HEK293T (cell line): ENCODE data around the gene RBM20.

ENCODE experiments used
- CTCF ChIA-PET: fragments of 350-600 bp; formaldehyde crosslinking; extraction: SDS; loops from one replicate; lab custom pipeline; 2021; ENCODE audit warnings: antibody characterized with exemption, inconsistent platforms; lab: Yijun Ruan, JAX
- POLR2A ChIA-PET: fragments of 350-600 bp; formaldehyde crosslinking; extraction: SDS; loops from one replicate; lab custom pipeline; 2020; ENCODE audit warnings: antibody characterized with exemption, inconsistent platforms; lab: Yijun Ruan, JAX
- DNase-seq: peaks from one replicate; pipeline ENCODE4 v3.0.0; 2012; ENCODE audit warnings: mixed read lengths; ENCODE audit errors: extremely low spot score
- ARNT ChIP-seq: fragments of 450-650 bp; IDR thresholded peaks from 2 replicates; pipeline ENCODE4 v1.6.1; 2017; ENCODE audit warnings: mild to moderate bottlenecking
- BHLHE40 ChIP-seq: fragments of 450-650 bp; IDR thresholded peaks from 2 replicates; pipeline ENCODE4 v1.6.1; 2016; ENCODE audit warnings: mild to moderate bottlenecking, moderate library complexity, borderline replicate concordance
- CTBP1 ChIP-seq: fragments of 450-650 bp; IDR thresholded peaks from 2 replicates; pipeline ENCODE4 v1.6.1; 2016; ENCODE audit warnings: borderline replicate concordance
- ELF4 ChIP-seq: fragments of 450-650 bp; IDR thresholded peaks from 2 replicates; pipeline ENCODE4 v1.6.1; 2017; ENCODE audit warnings: antibody characterized with exemption
- FOXA1 ChIP-seq: fragments of 450-650 bp; IDR thresholded peaks from 2 replicates; pipeline ENCODE4 v1.6.1; 2016; ENCODE audit warnings: mild to moderate bottlenecking
- FOXK2 ChIP-seq: fragments of 450-650 bp; IDR thresholded peaks from 2 replicates; pipeline ENCODE4 v1.6.1; 2016; ENCODE audit warnings: mild to moderate bottlenecking
- FOXM1 ChIP-seq: fragments of 450-650 bp; IDR thresholded peaks from 2 replicates; pipeline ENCODE4 v1.6.1; 2017; ENCODE audit warnings: mild to moderate bottlenecking, borderline replicate concordance
- HDGF ChIP-seq: fragments of 450-650 bp; IDR thresholded peaks from 2 replicates; pipeline ENCODE4 v1.6.1; 2017; ENCODE audit warnings: antibody characterized with exemption, borderline replicate concordance
- L3MBTL2 ChIP-seq: fragments of 450-650 bp; conservative IDR thresholded peaks from 2 replicates; pipeline ENCODE4 v1.6.1; 2016; ENCODE audit warnings: mild to moderate bottlenecking
- LEF1 ChIP-seq: fragments of 450-650 bp; IDR thresholded peaks from 2 replicates; pipeline ENCODE4 v1.6.1; 2017; ENCODE audit warnings: mild to moderate bottlenecking, borderline replicate concordance
- NFRKB ChIP-seq: fragments of 450-650 bp; IDR thresholded peaks from 2 replicates; pipeline ENCODE4 v1.6.1; 2016; ENCODE audit warnings: mild to moderate bottlenecking, moderate library complexity
- SP1 ChIP-seq: fragments of 450-650 bp; IDR thresholded peaks from 2 replicates; pipeline ENCODE4 v1.6.1; 2017
- SUZ12 ChIP-seq: fragments of 450-650 bp; IDR thresholded peaks from 2 replicates; pipeline ENCODE4 v1.6.1; 2016; ENCODE audit warnings: mild to moderate bottlenecking
- TARDBP ChIP-seq: fragments of 450-650 bp; IDR thresholded peaks from 2 replicates; pipeline ENCODE4 v1.6.1; 2016
- ZNF384 ChIP-seq: fragments of 450-650 bp; IDR thresholded peaks from 2 replicates; pipeline ENCODE4 v1.6.1; 2016
- TF ChIP-seq, protein P1 (sequence below): fragments of 450-650 bp; IDR thresholded peaks from 2 replicates; pipeline ENCODE4 v1.6.1; 2016

RBM20 gene

DNA sequence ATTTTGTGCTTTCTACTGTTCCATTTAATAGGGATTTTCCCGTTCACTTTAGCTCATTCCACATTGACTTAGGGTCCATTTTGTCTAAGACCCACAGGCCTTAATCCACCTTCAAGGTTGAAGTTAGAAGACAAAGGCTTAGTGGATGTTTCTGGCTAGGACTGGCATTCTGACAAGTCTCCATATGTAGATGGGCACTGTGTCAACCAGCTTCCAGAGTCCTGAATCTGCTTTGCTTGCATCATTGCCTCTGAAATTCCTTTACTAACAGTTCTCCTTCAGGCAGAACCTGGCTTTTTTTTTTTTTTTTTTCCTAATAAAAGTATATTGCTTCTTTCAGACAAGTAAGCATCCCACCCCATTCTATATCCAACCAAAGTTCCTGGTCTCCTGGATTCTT, 158.0 kb downstream of the RBM20 start:
- no peak for DNase-seq
- CTCF ChIA-PET = interaction anchor here (0.9 to 1.1 kb wide), 4 partner anchors 8 to 34 kb away, joined by 3 read pairs; no protein-coding TSS in a partner anchor
- TF ChIP-seq FOXA1 = no peak
- TF ChIP-seq ELF4 = no peak
- no peak for TF ChIP-seq SP1
- no peak for TF ChIP-seq LEF1
- no peak for TF ChIP-seq FOXK2
- no peak for TF ChIP-seq SUZ12
- TF ChIP-seq, protein P1, sequence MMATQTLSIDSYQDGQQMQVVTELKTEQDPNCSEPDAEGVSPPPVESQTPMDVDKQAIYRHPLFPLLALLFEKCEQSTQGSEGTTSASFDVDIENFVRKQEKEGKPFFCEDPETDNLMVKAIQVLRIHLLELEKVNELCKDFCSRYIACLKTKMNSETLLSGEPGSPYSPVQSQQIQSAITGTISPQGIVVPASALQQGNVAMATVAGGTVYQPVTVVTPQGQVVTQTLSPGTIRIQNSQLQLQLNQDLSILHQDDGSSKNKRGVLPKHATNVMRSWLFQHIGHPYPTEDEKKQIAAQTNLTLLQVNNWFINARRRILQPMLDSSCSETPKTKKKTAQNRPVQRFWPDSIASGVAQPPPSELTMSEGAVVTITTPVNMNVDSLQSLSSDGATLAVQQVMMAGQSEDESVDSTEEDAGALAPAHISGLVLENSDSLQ = no peak
- TF ChIP-seq L3MBTL2 = no peak
- no peak for TF ChIP-seq NFRKB
- no peak for TF ChIP-seq BHLHE40
- no peak for TF ChIP-seq ZNF384
- TF ChIP-seq HDGF = no peak
- no peak for TF ChIP-seq CTBP1
- no peak for TF ChIP-seq TARDBP
- TF ChIP-seq ARNT = no peak
- TF ChIP-seq FOXM1 = no peak
- POLR2A ChIA-PET = interaction anchor here (0.8 to 1.6 kb wide), 5 partner anchors 37 to 497 kb away, joined by 3 to 5 read pairs (median 4); partner anchors contain the start of genes PDCD4 and SMNDC1

DNA sequence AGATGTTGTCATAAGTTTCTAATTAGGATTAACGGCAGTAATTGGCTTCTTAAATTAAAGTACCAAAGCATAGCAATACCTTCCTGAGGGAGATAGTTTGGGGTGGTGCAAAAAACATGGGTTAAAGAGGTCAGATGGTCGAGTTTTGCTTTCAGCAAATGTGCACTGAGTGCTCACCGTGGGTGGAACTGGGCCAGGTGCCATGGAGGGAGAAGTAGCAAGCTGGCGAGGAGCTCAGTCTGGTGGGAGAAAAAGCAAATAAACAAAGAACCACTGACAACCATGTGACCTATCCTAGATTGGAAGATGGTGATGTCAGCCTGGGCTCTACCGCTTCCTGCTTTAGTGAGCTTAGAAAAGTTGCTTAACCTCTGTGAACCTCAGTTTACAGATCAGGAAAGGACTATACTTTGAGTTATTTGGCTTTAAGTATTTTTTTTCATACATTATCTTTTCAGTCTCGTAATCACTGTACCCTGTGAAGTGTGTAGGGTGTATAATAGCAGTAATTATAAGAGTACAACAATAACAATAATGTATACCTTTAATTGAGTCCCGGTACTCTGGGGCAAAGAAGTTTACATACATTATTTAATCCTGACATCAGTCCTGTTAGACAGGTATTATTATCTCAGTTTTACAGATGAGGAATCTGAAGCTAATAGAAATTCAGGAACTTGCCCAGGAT, 158.6 kb downstream of the RBM20 start:
- TF ChIP-seq TARDBP (no peak), ELF4 (no peak), HDGF (no peak), ZNF384 (no peak), LEF1 (no peak)
- ChIA-PET CTCF (interaction anchor here (0.9 to 1.3 kb wide), 5 partner anchors 8 to 34 kb away, joined by 3 to 6 read pairs (median 3); no protein-coding TSS in a partner anchor), POLR2A (interaction anchor here (0.8 to 1.6 kb wide), 5 partner anchors 37 to 498 kb away, joined by 3 to 5 read pairs (median 4); partner anchors contain the start of genes PDCD4 and SMNDC1)
- peak; percentile 64 for DNase-seq

DNA sequence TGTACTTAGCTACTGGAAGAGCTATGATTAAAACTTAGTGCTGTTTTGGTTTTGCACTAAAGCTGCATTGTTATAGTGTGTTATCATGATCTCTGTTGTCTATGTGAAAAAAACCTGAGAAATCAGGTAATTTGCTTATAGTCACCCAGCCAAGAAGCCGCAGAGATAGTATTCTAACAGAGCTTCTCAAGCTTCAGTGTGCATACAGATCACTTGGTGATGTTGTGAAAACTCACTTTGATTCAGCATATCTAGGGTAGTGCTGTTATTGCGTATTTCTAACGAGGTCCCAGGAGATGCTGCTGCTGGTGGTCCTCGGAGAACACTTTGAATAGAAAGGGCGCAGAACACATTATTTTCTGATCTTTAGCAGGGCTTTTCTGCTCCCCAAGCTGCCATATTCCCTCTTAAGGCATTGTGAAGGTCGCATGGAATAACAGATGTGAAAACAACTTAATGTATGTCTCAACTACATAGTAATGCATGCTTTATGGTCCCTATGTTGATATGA, 159.2 kb downstream of the RBM20 start:
- no peak for DNase-seq
- POLR2A ChIA-PET = interaction anchor here (1.0 to 1.6 kb wide), 6 partner anchors 38 to 498 kb away, joined by 3 to 4 read pairs (median 4); partner anchors contain the start of genes BBIP1, PDCD4 and SMNDC1
- TF ChIP-seq FOXM1 (no peak), L3MBTL2 (no peak), TARDBP (no peak), ZNF384 (no peak), BHLHE40 (no peak), NFRKB (no peak), LEF1 (no peak), CTBP1 (no peak), ARNT (no peak), ELF4 (no peak), HDGF (no peak)
- CTCF ChIA-PET = interaction anchor here (0.6 to 1.3 kb wide), 8 partner anchors 9 to 537 kb away, joined by 3 to 6 read pairs (median 3); no protein-coding TSS in a partner anchor

DNA sequence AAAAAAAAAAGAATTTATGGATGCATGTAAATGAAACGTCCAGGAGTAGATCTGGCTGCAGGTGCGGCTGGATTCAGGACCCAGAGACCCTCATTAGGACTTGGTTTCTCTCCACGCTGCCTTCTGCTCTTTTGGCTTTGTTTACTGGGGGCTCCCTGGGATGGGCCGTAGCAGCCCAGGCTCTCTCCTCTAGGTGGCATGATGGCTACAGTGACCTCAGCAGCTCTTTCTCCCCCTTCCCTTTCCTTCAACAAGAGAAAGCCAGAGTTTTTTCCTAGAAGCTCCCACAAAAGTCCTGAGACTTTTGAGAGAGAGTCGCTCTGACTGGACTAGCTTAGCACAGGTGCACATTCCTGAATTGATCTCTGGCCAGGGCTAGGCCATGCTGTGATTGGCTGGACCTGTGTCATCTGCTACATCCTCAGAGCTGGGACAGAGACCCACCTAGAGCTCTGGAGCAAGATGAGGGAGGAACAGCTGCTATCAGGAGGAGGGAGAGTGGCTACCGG, 159.7 kb downstream of the RBM20 start:
- ChIA-PET CTCF (interaction anchor here (0.6 to 1.3 kb wide), 5 partner anchors 18 to 538 kb away, joined by 3 to 6 read pairs (median 3); no protein-coding TSS in a partner anchor), POLR2A (interaction anchor here (1.2 to 1.6 kb wide), 3 partner anchors 68 to 115 kb away, joined by 4 read pairs; partner anchors contain the start of genes BBIP1 and PDCD4)
- DNase-seq = peak; percentile 58
- no peak for TF ChIP-seq TARDBP
- no peak for TF ChIP-seq NFRKB
- TF ChIP-seq, protein P1 = no peak
- TF ChIP-seq ZNF384 = no peak; the same call in 1 of the 2 replicates
- TF ChIP-seq FOXM1 = no peak
- no peak for TF ChIP-seq ELF4
- no peak for TF ChIP-seq SUZ12
- no peak for TF ChIP-seq CTBP1
- no peak for TF ChIP-seq FOXA1
- no peak for TF ChIP-seq LEF1
- TF ChIP-seq SP1 = no peak
- no peak for TF ChIP-seq BHLHE40
- no peak for TF ChIP-seq ARNT
- no peak for TF ChIP-seq HDGF
- no peak for TF ChIP-seq FOXK2
- TF ChIP-seq L3MBTL2 = no peak

DNA sequence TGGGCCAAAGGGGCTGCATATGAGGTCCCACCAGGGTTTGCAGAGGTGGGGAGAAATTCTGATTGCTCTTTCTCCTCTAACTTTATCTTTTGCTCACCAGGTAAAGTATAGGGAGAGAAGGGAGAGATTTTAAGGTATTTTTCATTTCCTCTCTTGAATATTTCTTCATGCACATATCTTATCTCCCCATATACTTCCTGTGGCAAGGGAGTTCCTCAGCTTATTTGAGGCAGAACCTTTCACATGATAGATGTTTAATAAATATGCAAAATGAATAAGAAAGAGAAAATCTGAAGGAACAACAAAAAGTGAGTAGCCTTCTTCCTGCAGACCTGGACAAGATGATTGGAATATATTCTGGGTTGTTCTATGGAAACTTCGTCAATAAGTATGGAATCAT, 160.2 kb downstream of the RBM20 start:
- TF ChIP-seq FOXK2 (no peak), HDGF (no peak), L3MBTL2 (no peak), ARNT (no peak), FOXA1 (no peak), CTBP1 (no peak)
- CTCF ChIA-PET = interaction anchor here (0.7 kb wide), 1 partner anchor 108 kb away, joined by 3 read pairs; no protein-coding TSS in a partner anchor
- POLR2A ChIA-PET = interaction anchor here (1.2 kb wide), 2 partner anchors 67 to 114 kb away, joined by 4 read pairs; partner anchors contain the start of genes BBIP1 and PDCD4
- no peak for DNase-seq

DNA sequence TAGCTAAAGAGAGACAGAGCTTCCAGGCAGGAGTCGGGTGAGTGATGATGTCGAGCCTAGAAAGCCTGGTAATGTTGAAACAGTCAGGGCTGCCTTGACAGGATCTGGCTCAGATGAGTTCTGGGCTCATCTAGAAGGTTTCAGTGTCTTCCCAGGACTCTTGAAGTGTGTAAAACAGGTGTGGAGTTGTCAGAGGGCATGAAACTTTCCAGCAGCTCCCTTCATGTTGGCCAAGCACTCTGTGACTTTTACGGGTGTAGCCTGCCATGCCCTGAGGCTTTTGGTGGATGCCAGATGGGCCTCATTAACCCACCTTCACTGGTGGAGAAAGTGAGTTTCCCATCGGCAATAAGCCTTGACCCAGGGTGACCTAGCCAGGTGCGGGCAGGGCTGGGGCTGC, 161.2 kb downstream of the RBM20 start:
- CTCF ChIA-PET = no interaction called here
- DNase-seq = no peak
- POLR2A ChIA-PET = no interaction called here

More for the DNA sequence above, 161.2 kb downstream of the RBM20 start:
- TF ChIP-seq ELF4 = no peak
- no peak for TF ChIP-seq NFRKB
- TF ChIP-seq FOXM1 = no peak
- TF ChIP-seq L3MBTL2 = no peak
- no peak for TF ChIP-seq ZNF384
- no peak for TF ChIP-seq CTBP1
